ENCODE results near the gene ACSS3.

ACSS3 gene

DNA sequence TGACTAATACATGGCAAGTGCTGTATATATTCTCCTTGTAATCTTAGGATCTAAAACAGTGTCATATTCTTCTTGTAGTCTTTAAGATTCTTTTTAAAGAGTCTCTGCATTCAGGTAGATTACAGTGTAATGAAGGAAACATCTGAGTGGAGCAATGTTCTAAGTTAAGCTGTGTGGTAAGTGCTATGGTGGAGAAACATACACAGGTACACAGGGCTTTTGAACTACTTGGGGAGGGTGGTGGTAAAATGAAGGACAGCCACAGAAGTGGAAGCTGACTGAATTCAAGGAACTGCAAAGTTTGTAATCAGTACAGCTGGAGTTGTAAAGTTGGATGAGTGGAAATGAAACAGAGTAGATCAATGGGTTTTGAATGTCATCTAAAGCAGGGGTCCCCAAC is 27.8 kb downstream of the ACSS3 start:
- TF ChIP-seq, protein P1, sequence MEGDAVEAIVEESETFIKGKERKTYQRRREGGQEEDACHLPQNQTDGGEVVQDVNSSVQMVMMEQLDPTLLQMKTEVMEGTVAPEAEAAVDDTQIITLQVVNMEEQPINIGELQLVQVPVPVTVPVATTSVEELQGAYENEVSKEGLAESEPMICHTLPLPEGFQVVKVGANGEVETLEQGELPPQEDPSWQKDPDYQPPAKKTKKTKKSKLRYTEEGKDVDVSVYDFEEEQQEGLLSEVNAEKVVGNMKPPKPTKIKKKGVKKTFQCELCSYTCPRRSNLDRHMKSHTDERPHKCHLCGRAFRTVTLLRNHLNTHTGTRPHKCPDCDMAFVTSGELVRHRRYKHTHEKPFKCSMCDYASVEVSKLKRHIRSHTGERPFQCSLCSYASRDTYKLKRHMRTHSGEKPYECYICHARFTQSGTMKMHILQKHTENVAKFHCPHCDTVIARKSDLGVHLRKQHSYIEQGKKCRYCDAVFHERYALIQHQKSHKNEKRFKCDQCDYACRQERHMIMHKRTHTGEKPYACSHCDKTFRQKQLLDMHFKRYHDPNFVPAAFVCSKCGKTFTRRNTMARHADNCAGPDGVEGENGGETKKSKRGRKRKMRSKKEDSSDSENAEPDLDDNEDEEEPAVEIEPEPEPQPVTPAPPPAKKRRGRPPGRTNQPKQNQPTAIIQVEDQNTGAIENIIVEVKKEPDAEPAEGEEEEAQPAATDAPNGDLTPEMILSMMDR (IDR thresholded peaks at IDR 0.05), result no peak

DNA sequence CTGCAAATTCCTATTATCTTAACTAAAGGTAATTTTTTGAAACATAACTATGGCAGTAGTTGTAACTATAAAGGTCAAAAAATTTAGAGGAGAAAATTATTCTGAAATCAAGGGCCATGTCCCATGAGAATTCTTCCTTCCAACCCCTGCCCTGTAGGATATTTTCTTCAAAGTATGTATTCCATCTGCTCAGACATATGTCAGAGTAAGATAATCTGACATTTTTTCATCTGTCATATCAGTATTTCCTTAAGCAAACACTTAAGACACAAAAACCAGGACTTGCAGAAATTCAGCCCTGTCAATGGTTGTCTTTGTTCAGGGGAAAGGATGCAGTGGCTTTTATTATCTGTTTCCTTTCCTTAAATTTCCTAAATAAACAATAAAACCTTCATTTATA is 36.3 kb downstream of the ACSS3 start:
- TF ChIP-seq, protein P1 (IDR thresholded peaks at IDR 0.05), result no peak

DNA sequence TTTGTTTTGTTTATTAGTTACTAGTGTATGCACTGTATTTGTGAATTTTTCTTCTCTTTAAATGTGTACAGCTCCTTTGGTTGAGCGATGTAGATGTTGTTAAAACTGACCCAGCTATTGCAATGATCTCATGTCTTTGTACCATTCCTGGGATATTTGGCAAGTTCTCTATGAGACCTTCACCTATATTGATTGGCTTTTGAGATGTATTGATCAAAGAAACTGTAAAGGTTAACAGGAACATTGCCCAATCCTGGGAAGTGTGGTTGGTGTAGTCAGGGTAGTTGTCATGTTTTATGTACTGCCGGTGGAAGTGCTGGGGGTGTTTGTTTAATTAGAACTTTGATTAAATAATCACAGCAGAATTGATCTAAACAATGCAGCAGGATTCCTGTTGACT is 43.1 kb downstream of the ACSS3 start:
- TF ChIP-seq, protein P1 (IDR thresholded peaks at IDR 0.05), result no peak

DNA sequence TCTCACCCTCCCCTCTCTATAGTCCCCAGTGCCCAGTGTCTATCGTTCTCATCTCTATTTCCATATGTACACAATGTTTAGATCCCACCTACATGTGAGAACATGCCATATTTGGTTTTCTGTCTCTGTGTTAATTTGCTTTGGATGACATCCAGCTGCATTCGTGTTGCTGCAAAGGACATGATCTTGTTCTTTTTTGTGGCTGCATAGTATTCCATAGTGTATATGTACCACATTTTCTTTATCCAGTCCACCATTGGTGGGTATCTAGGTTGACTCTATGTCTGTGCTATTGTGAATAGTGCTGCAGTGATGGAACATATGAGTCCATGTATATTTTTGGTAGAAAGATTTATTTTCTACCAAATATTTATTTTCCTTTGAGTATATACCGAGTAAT is 45.7 kb downstream of the ACSS3 start:
- TF ChIP-seq, protein P1 (IDR thresholded peaks at IDR 0.05), result no peak

DNA sequence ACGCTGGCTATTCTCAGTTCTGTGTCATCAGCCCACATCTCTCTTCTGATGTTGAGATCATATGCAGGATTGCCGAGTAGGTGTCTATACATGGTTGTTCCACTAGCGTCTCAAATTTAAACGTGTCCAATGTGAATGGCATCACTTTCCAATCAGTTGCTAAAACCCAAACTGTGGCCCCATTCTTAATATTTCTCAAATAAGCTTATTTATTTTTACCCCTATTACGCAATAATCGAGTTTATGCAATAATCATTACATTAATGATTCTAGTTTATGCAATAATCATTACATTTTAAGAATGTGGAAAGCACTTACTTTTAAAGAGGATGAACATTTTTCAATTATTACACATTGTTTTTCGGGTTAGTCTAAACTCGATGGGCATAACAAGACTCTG is 47.8 kb downstream of the ACSS3 start:
- TF ChIP-seq, protein P1 (IDR thresholded peaks at IDR 0.05), result no peak

DNA sequence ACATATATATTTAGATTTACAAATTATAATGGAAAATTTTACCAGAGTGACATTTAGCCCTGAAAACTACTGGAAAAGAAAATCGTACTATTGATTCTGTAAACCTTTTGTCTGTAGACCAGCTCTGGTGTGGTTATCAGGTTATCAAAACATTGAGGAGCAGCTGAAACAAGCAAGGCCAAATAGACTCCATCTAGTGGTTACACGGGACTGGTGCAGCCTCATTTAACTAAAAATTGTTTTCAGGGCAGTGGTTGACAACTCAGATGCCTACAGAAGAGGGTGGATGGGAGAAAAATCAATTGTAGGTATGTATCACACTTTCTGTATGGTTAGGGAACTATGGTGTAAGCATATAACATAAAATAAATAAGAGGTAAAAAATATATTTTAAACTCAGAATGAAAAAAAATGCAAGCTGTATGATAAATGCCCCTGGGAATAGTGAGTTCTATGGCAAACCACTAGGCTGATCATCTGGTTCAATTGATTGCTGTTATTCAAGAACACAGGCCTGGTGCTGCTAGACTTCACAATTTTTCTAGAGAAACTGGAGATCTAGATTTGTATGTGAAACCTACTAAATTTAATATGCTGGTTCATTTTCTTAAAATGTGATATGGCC is 51.2 kb downstream of the ACSS3 start:
- TF ChIP-seq, protein P1 (IDR thresholded peaks at IDR 0.05), result peak; percentile 93

DNA sequence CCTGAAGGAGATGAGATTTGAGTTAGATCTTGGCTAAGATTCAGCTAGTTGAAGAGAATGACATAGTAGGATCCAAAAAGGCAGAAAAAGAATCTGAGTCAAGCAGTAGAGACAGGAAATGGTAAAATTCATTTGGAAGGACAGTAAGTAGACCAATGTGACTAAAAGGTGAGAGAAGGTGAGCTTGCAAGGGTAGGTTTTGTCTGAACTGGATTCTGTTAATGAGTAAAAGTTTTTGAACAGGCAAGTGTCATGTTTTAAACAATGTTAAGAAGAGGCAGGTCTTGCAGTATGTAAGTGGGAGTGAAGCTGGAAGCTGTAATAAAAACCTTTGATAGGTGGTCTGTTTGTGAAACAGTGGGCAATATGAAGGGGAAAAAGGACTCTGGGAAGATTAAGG is 58.6 kb downstream of the ACSS3 start:
- TF ChIP-seq, protein P1 (IDR thresholded peaks at IDR 0.05), result no peak

DNA sequence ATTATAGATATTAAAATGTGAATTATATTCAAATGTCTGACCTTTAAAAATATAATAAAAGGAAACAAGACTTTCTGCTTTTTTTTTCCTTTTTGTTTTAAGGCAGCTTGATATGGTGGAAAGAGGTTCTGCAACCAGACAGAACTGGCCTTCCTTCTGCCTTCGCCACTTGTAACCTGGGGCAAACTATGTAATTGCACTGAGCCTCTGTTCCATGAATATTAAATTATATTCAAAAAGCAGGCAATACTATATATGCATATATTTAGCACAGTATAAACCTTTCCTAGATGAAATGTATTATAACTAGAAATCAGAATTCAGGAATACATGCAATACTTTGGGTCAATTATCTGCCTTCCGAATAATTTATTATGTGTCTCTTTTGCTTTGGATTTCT is 59.9 kb downstream of the ACSS3 start:
- TF ChIP-seq, protein P1 (IDR thresholded peaks at IDR 0.05), result no peak

All from LNCAP (cell line).